ENCODE results near the gene PGBD5. TPM values are rescaled to one million over a fixed set of nuclear protein-coding genes. Genes with fewer than 3 reads are reported as not detected.

PGBD5 gene
- total and polyA plus RNA-seq, 2 experiments from 2014 or later: 0.40 to 1.2 TPM

DNA sequence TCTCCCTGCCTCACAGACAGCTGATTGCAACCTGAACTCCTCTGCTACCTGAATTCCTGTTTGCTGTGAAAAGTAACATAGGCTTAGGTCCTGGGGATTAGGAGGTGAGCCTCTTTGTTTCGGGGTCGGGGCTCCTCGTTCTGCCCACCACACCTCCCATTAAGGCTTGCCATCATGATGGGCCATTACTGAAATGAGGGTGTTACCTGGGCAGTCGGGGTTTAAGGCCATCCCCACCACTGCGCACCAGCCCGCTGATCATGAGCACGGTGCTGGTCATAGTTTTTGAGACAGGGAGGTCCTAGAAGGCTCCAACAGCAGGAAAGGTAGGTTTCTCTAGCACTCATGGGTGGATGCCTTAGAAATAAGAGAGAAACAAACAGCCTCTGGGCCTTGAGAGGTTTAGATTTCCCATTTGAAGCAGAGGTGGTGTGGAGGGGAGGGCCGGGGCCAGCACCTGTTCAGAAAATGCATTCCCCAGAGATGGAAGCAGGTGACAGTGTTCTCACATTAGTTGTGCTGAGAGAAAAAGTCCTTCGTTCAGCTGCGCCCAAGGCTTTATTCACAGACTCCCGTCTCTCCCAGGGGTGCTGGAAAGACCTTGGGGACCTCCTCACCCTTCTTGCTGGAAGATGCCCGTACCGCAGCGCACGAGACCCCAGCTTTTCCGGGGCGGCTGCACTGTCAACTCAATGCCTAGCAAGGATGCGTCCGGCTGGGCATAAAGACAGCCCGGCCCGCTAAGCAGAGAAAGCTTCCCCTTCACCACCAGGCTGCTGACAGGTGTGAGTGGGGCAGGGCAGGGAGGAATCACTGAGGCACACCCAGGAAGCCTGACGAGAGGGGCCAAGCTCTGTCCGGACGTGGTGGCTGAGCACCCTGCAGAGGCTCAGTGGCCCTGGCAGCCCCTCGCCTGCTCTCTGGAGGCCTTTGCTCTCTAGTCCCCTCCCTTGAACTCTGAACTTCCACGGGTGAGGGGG lies 125.5 kb downstream of the PGBD5 start:
- Histone ChIP-seq H3K4me1 (ENCODE audit: low read depth) (no peaks in the 10 kb centered on the region), H3K4me3 (no peak overlapping the region), H3K9me3 (ENCODE audit: low read depth) (no peaks in the 10 kb centered on the region), H3K36me3 (no peaks in the 10 kb centered on the region), H3K27me3 (no peaks in the 10 kb centered on the region), H3K27ac (no peak overlapping the region)
- TF ChIP-seq, protein P1, sequence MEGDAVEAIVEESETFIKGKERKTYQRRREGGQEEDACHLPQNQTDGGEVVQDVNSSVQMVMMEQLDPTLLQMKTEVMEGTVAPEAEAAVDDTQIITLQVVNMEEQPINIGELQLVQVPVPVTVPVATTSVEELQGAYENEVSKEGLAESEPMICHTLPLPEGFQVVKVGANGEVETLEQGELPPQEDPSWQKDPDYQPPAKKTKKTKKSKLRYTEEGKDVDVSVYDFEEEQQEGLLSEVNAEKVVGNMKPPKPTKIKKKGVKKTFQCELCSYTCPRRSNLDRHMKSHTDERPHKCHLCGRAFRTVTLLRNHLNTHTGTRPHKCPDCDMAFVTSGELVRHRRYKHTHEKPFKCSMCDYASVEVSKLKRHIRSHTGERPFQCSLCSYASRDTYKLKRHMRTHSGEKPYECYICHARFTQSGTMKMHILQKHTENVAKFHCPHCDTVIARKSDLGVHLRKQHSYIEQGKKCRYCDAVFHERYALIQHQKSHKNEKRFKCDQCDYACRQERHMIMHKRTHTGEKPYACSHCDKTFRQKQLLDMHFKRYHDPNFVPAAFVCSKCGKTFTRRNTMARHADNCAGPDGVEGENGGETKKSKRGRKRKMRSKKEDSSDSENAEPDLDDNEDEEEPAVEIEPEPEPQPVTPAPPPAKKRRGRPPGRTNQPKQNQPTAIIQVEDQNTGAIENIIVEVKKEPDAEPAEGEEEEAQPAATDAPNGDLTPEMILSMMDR (IDR thresholded peaks at IDR 0.05; ENCODE audit: low read depth, low read length): no peak
- no peak for DNase-seq (ENCODE audit: low read depth in 1 of 2, low spot score in 1 of 2)

DNA sequence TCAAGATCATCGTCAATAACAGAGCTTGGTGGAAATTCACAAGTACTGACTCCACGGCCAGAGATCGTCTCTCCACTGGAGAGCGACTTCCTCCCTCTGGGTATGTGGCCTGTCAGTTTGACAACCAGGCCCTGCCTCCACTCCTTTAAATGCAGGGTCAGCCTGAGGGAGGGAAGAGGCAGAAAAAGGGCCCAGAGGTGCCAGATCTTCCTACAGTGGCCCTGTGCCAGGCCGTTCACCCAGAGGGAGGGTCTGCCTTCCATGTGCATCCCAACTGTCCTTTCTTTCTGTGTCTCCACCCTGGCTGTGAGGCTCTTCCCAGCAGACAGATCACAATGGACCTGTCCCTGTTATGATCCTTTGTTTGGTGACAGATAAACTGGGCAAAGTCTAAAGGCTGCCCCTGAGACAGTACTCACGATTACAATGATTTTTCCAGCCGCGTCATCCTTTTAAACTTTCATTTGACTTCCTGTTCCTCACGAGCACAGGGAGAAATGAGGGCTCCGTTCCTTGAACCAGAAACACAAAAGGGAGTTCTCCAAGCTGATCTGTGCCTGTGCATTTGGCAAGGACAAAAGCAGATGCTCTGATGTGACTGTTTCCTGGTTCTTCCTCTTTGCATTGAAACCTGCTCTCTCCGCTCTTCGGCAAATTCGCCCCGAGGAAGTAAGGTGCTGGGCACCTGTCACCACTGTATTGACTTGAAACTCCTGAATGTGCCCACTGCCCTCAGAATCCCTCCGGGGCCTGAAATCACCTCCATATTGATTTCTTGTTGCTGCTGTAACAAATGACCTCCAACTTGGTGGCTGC lies 126.7 kb downstream of the PGBD5 start:
- Histone ChIP-seq H3K36me3 (no peaks in the 10 kb centered on the region), H3K4me1 (ENCODE audit: low read depth) (no peaks in the 10 kb centered on the region), H3K27me3 (no peaks in the 10 kb centered on the region), H3K9me3 (ENCODE audit: low read depth) (no peaks in the 10 kb centered on the region), H3K27ac (no peak overlapping the region), H3K4me3 (no peak overlapping the region)
- TF ChIP-seq, protein P1 (IDR thresholded peaks at IDR 0.05; ENCODE audit: low read depth, low read length): no peak
- DNase-seq (ENCODE audit: low read depth in 1 of 2, low spot score in 1 of 2): no peak

DNA sequence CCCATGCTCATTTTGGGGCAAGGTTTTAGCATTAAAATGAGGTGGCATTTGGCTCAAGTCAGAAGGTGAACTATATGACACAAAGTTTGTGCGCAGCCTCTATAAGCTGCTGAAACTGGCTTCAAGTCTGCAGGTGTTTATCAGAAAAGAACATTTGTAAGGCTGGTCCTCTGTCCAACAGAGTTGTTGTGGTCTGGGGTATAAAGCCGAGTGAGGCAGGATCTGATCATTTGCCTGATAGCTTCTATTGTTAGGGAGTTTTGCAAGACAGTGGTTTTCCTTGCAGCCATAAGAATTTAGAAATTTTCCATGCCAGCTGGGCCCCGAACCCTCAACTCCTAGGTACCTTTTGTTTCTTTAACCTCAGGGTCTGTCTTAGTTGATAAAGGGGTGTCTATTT lies 130.8 kb downstream of the PGBD5 start:
- Histone ChIP-seq H3K9me3 (ENCODE audit: low read depth) (no peaks in the 10 kb centered on the region), H3K36me3 (no peaks in the 10 kb centered on the region), H3K4me3 (no peak overlapping the region), H3K4me1 (ENCODE audit: low read depth) (no peaks in the 10 kb centered on the region), H3K27ac (no peak overlapping the region), H3K27me3 (peaks cover 36% of the 10 kb centered on the region)
- no peak for DNase-seq (ENCODE audit: low read depth in 1 of 2, low spot score in 1 of 2)
- TF ChIP-seq, protein P1 (IDR thresholded peaks at IDR 0.05; ENCODE audit: low read depth, low read length): no peak

DNA sequence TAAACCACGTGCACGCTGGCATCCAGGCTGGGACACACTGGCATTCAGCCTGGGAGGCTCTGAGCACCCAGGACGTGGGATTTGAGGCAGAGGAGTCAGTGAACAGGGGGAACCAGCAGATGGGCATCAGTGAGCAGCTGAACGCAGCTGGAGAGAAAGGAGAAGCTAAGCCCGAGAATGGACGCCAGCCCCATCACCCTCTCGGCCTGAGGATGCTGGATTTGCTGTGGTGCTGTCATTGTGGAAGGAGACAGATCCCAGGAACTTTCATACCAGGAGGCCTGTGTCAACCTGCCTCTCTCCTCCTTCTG lies 132.8 kb downstream of the PGBD5 start:
- no peak overlapping the region for H3K27ac ChIP-seq
- H3K4me3 ChIP-seq: no peak overlapping the region
- TF ChIP-seq, protein P1 (IDR thresholded peaks at IDR 0.05; ENCODE audit: low read depth, low read length): no peak
- H3K9me3 ChIP-seq (ENCODE audit: low read depth): no peaks in the 10 kb centered on the region
- no peaks in the 10 kb centered on the region for H3K4me1 ChIP-seq (ENCODE audit: low read depth)
- no peaks in the 10 kb centered on the region for H3K36me3 ChIP-seq
- peaks cover 36% of the 10 kb centered on the region for H3K27me3 ChIP-seq
- DNase-seq (ENCODE audit: low read depth in 1 of 2, low spot score in 1 of 2): no peak

DNA sequence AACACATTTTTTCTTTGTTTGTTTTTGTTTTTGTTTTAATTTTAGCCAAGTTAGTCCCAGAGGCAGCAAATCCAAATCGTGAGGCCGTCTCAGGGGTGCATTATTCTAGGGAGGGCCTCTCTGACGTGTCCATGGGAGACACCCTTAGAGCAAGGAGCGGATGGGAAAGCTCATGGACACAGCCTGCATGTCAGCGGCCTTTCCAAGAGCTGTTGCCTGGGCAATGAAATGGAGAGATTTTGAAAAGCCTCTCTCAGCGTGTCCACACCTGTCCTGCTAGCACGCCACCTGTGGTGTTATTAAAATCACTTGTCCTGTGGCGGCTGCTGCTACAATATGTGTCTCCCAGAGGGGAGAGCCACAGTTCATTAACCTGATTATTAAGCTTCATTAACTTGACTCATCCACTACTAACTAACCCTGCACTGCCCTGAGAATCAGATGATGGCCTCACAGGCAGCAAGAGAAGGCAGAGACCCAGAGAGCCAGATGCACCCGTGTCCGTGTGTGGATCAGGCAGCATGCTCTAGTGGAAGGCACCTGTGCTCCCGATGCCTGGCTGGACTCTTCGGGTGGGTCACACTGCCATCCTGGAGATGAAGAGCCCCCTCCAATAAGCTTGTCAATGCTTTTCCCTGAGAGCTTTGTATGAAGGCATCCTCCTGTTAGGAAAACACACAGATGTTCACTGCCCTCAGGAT lies 133.3 kb downstream of the PGBD5 start:
- Histone ChIP-seq H3K27ac (no peak overlapping the region), H3K4me3 (no peak overlapping the region), H3K9me3 (ENCODE audit: low read depth) (no peaks in the 10 kb centered on the region), H3K4me1 (ENCODE audit: low read depth) (no peaks in the 10 kb centered on the region), H3K36me3 (no peaks in the 10 kb centered on the region), H3K27me3 (peaks cover 36% of the 10 kb centered on the region)
- DNase-seq (ENCODE audit: low read depth in 1 of 2, low spot score in 1 of 2): no peak
- TF ChIP-seq, protein P1 (IDR thresholded peaks at IDR 0.05; ENCODE audit: low read depth, low read length): no peak
